HG03342 (cell line): ENCODE data around the gene TMEM120B.

ENCODE experiments used
- ATAC-seq: cut with Tn5 transposase; IDR thresholded peaks from one replicate; pipeline ENCODE4 v1.9.1; 2021; ENCODE audit warnings: mild to moderate bottlenecking, moderate library complexity; ENCODE audit not compliant: unreplicated experiment

Gene TMEM120B

GRCh38 chr12:121801595-121802484 lies 89.3 kb downstream of the TMEM120B start:
- ATAC-seq = no peak

- ATAC-seq = no peak
Observed at GRCh38 chr12:121802485-121802842, 89.9 kb downstream of the TMEM120B start.

- ATAC-seq = peak; percentile 37
Observed at GRCh38 chr12:121802843-121803698, 90.5 kb downstream of the TMEM120B start.

- no peak for ATAC-seq
Observed at GRCh38 chr12:121803861-121804416, 91.4 kb downstream of the TMEM120B start, which contains the start of gene SETD1B. TSS of gene SETD1B (plus strand) at chr12:121804009. CDS start at chr12:121804738, 729 bp downstream.

- no peak for ATAC-seq
Observed at GRCh38 chr12:121804417-121805111, 92.0 kb downstream of the TMEM120B start.

- ATAC-seq = no peak
Observed at GRCh38 chr12:121805171-121806008, 92.8 kb downstream of the TMEM120B start.

- no peak for ATAC-seq
Observed at GRCh38 chr12:121806009-121806545, 93.5 kb downstream of the TMEM120B start.

GRCh38 chr12:121806546-121807423 lies 94.2 kb downstream of the TMEM120B start:
- ATAC-seq = no peak

- no peak for ATAC-seq
Observed at GRCh38 chr12:121807642-121808347, 95.2 kb downstream of the TMEM120B start.

- ATAC-seq = no peak
Observed at GRCh38 chr12:121808623-121809022, 96.1 kb downstream of the TMEM120B start.

GRCh38 chr12:121809712-121810116 lies 97.2 kb downstream of the TMEM120B start:
- no peak for ATAC-seq

GRCh38 chr12:121810234-121810817 lies 97.8 kb downstream of the TMEM120B start:
- ATAC-seq = no peak

- no peak for ATAC-seq
Observed at GRCh38 chr12:121810833-121811433, 98.4 kb downstream of the TMEM120B start.

- ATAC-seq = no peak
Observed at GRCh38 chr12:121811434-121812319, 99.1 kb downstream of the TMEM120B start.

GRCh38 chr12:121812320-121812871 lies 99.8 kb downstream of the TMEM120B start:
- ATAC-seq = no peak
